Prostate gland (tissue), 2 donors: Measurements from ENCODE around the gene CRB1. TPM values are rescaled to one million over a fixed set of nuclear protein-coding genes. Genes with fewer than 3 reads are reported as not detected.

Source experiments
- DNase-seq: peaks from one replicate; pipeline ENCODE4 v3.0.0-alpha.2; 2019; ENCODE audit warnings: low spot score
- H3K27ac ChIP-seq, 2 donors: fragments of 200-600 bp; sonication (generic); 2 replicates each; pipeline ENCODE4 v1.5.1; 2017 to 2019
- H3K27me3 ChIP-seq: fragments of 200-600 bp; sonication (generic); replicated peaks from 2 replicates; pipeline ENCODE4 v1.5.1; 2019; ENCODE audit not compliant: insufficient read depth
- H3K36me3 ChIP-seq, 2 donors: fragments of 200-600 bp; sonication (generic); 1 replicate in 1 of 2; 2 replicates in 1 of 2; pipeline versions ENCODE4 v1.5.1 to v1.8.1; 2017 to 2019
- H3K4me1 ChIP-seq: fragments of 200-600 bp; sonication (generic); replicated peaks from 2 replicates; pipeline ENCODE4 v1.5.1; 2019
- H3K4me3 ChIP-seq, 2 donors: fragments of 200-600 bp; sonication (generic); 2 replicates each; pipeline ENCODE4 v1.5.1; 2017 to 2019
- H3K9me3 ChIP-seq: fragments of 200-600 bp; sonication (generic); 2 replicates; pipeline ENCODE4 v1.5.1; 2017
- POLR2A ChIP-seq: fragments of 450-650 bp; IDR thresholded peaks from one replicate; pipeline ENCODE4 v1.6.1; 2016; ENCODE audit warnings: antibody characterized with exemption, mild to moderate bottlenecking
- POLR2AphosphoS5 ChIP-seq: sonication (generic); formaldehyde crosslinking; IDR thresholded peaks from one replicate; pipeline ENCODE4 v1.6.1; 2017; ENCODE audit warnings: antibody characterized with exemption
- WGBS: methylation state at CpG from one replicate; pipeline ENCODE4 v1.1.5; 2018; 5-methylcytosine and 5-hydroxymethylcytosine counted together
- intact Hi-C: fragments of 100-400 bp; cut with DNase I; formaldehyde crosslinking; loops from one replicate; pipeline ENCODE4 v1.14.2; 2022
- total RNA-seq, 2 donors: library from RNA; depleted of rRNA; stranded (reverse); fragments of >200 nt; gene quantifications; one replicate each; pipeline ENCODE4 v1.1.0, GENCODE V29; 2016
- TF ChIP-seq, protein P1 (sequence below), 4 experiments: fragments of 200-600 bp in 2 of 4; fragments of 450-650 bp in 2 of 4; sonication (generic) in 2 of 4; IDR thresholded peaks; 1 replicate in 3 of 4; 2 replicates in 1 of 4; pipeline ENCODE4 v1.5.1; 2016 to 2019; ENCODE audit warnings: antibody characterized with exemption in 4 of 4, mild to moderate bottlenecking in 2 of 4, moderate library complexity in 2 of 4

The CRB1 gene
- total RNA-seq, 2 donors from 2014 or later = 0.32 to 1.0 TPM

GRCh38 chr1:197272791-197273190 is 4.7 kb downstream of the CRB1 start:
- intact Hi-C loops = no loop called here
- no peak for DNase-seq
- no peak overlapping the region for H3K4me3 ChIP-seq
- no peaks in the 10 kb centered on the region for H3K4me1 ChIP-seq
- no peaks in the 10 kb centered on the region for H3K36me3 ChIP-seq
- no peaks in the 10 kb centered on the region for H3K9me3 ChIP-seq
- no peaks in the 10 kb centered on the region for H3K27me3 ChIP-seq
- TF ChIP-seq POLR2AphosphoS5 (no peak), POLR2A (no peak)
- TF ChIP-seq, protein P1, sequence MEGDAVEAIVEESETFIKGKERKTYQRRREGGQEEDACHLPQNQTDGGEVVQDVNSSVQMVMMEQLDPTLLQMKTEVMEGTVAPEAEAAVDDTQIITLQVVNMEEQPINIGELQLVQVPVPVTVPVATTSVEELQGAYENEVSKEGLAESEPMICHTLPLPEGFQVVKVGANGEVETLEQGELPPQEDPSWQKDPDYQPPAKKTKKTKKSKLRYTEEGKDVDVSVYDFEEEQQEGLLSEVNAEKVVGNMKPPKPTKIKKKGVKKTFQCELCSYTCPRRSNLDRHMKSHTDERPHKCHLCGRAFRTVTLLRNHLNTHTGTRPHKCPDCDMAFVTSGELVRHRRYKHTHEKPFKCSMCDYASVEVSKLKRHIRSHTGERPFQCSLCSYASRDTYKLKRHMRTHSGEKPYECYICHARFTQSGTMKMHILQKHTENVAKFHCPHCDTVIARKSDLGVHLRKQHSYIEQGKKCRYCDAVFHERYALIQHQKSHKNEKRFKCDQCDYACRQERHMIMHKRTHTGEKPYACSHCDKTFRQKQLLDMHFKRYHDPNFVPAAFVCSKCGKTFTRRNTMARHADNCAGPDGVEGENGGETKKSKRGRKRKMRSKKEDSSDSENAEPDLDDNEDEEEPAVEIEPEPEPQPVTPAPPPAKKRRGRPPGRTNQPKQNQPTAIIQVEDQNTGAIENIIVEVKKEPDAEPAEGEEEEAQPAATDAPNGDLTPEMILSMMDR (IDR thresholded peaks at IDR 0.05) = no peak
- no peak overlapping the region for H3K27ac ChIP-seq

DNA sequence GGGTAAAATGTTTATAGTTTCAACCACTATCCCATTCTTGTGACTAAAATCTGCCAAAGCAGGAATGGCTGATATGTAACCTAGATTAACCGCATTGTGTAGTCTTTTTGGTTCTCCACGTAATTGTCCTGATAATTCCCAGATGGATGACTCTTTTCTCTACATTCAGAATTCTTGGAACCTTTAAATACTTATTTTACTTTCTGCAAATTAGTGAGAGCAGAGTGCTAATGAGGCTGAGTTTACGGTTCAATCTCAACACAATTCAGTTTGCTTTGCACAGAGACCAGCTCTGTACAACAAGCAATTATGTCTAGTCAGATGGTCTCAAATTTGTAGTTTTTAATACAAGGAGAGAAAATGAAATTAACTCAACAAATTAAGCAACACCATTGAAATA is 9.1 kb downstream of the CRB1 start:
- intact Hi-C loops = no loop called here
- Histone ChIP-seq H3K4me1 (no peaks in the 10 kb centered on the region), H3K36me3 (no peaks in the 10 kb centered on the region)

GRCh38 chr1:197284325-197284724 is 16.3 kb downstream of the CRB1 start:
- Histone ChIP-seq H3K4me1 (no peaks in the 10 kb centered on the region), H3K9me3 (no peaks in the 10 kb centered on the region), H3K36me3 (no peaks in the 10 kb centered on the region), H3K27me3 (no peaks in the 10 kb centered on the region), H3K4me3 (no peak overlapping the region), H3K27ac (no peak overlapping the region)
- DNase-seq = no peak
- 91% methylated on average over 3 of the region's 3 CpGs for WGBS
- intact Hi-C loops = no loop called here
- no peak for TF ChIP-seq POLR2A
- TF ChIP-seq, protein P1 (IDR thresholded peaks at IDR 0.05) = no peak

More for the DNA sequence above, 9.1 kb downstream of the CRB1 start:
- H3K9me3 ChIP-seq = no peaks in the 10 kb centered on the region
- TF ChIP-seq, protein P1 (IDR thresholded peaks at IDR 0.05) = no peak
- TF ChIP-seq POLR2AphosphoS5 (no peak), POLR2A (no peak)
- no peak overlapping the region for H3K4me3 ChIP-seq
- no peak for DNase-seq
- WGBS = 64% methylated on average over 3 of the region's 3 CpGs
- no peak overlapping the region for H3K27ac ChIP-seq
- H3K27me3 ChIP-seq = no peaks in the 10 kb centered on the region

DNA sequence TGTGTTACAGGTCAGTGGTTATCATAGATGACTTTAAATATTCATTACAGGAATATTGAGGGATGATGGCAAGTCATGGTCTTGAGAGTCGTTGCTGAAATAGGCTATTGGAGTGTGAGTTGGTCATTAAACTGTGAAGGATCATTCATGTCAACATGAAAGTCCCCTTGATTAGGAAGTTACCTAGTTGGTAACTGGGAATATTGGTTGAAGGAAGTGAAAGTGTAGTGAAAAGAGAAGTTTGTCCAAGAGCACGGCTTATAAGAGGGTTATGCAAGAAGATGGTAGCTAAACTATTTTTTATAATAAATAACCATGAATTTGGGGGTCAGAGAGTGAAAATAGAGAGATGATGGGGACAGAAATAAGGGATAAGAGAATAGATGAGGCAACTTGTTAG is 16.9 kb downstream of the CRB1 start:
- intact Hi-C loops = no loop called here
- WGBS = 89% methylated on average over 2 of the region's 2 CpGs
- Histone ChIP-seq H3K4me1 (no peaks in the 10 kb centered on the region), H3K36me3 (no peaks in the 10 kb centered on the region), H3K9me3 (no peaks in the 10 kb centered on the region), H3K4me3 (no peak overlapping the region), H3K27ac (no peak overlapping the region), H3K27me3 (no peaks in the 10 kb centered on the region)
- no peak for DNase-seq
- TF ChIP-seq POLR2AphosphoS5 = no peak
- TF ChIP-seq POLR2A = no peak
- TF ChIP-seq, protein P1 (IDR thresholded peaks at IDR 0.05) = no peak

GRCh38 chr1:197285526-197286205 is 17.6 kb downstream of the CRB1 start:
- DNase-seq = no peak
- WGBS = 80% methylated on average over 4 of the region's 4 CpGs
- no peak overlapping the region for H3K4me3 ChIP-seq
- intact Hi-C loops = no loop called here
- no peaks in the 10 kb centered on the region for H3K9me3 ChIP-seq
- TF ChIP-seq POLR2AphosphoS5 (no peak), POLR2A (no peak)
- TF ChIP-seq, protein P1 (IDR thresholded peaks at IDR 0.05) = no peak
- H3K4me1 ChIP-seq = no peaks in the 10 kb centered on the region
- no peaks in the 10 kb centered on the region for H3K27me3 ChIP-seq
- H3K27ac ChIP-seq = no peak overlapping the region
- H3K36me3 ChIP-seq = no peaks in the 10 kb centered on the region
